Measurements from ENCODE around the gene GTF3C6.

DNA sequence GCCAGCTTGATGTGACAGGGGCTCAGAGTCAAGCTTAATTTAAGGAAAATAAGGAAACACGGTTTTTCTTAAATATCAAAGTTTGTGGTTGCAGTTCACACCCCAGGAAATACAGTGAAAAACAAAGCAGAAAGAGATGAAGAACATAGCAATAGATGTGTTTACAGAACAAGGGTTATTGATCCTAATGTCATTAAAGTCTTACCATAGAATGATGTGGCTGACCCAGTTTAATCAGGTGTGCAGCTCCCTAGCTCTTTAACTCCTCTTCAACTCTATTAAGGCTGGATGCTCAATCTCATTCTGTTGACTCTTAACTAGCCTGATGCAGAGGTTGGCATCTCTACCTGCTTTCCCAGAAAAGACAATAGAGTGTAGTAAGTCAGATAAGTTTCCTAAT lies 7.5 kb upstream of the GTF3C6 start:
- TF ChIP-seq, protein P1, sequence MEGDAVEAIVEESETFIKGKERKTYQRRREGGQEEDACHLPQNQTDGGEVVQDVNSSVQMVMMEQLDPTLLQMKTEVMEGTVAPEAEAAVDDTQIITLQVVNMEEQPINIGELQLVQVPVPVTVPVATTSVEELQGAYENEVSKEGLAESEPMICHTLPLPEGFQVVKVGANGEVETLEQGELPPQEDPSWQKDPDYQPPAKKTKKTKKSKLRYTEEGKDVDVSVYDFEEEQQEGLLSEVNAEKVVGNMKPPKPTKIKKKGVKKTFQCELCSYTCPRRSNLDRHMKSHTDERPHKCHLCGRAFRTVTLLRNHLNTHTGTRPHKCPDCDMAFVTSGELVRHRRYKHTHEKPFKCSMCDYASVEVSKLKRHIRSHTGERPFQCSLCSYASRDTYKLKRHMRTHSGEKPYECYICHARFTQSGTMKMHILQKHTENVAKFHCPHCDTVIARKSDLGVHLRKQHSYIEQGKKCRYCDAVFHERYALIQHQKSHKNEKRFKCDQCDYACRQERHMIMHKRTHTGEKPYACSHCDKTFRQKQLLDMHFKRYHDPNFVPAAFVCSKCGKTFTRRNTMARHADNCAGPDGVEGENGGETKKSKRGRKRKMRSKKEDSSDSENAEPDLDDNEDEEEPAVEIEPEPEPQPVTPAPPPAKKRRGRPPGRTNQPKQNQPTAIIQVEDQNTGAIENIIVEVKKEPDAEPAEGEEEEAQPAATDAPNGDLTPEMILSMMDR (IDR thresholded peaks at IDR 0.05), result no peak
- TF ChIP-seq POLR2A (IDR thresholded peaks at IDR 0.05) (no peak), POLR2AphosphoS5 (IDR thresholded peaks at IDR 0.05) (no peak)

Data from breast epithelium (tissue), 3 donors.